SK-N-MC (cell line): ENCODE data around the gene C17orf50.

ENCODE experiments used
- DNase-seq: peaks from one replicate; pipeline ENCODE4 v3.0.0-alpha.2; 2011; ENCODE audit warnings: low read depth, low spot score
- H3K27ac ChIP-seq: fragments of 200-600 bp; sonication (generic); 2 replicates; pipeline ENCODE4 v1.5.1; 2016; ENCODE audit warnings: mixed run types
- H3K36me3 ChIP-seq: fragments of 200-600 bp; sonication (generic); 2 replicates; pipeline ENCODE4 v1.6.1; 2017; ENCODE audit warnings: antibody characterized with exemption, low read length, mixed read lengths; ENCODE audit not compliant: insufficient read depth
- H3K4me3 ChIP-seq: fragments of 200-600 bp; sonication (generic); 2 replicates; pipeline ENCODE4 v1.5.1; 2016
- H3K9ac ChIP-seq: fragments of 200-600 bp; sonication (generic); 2 replicates; pipeline ENCODE4 v1.8.0; 2017; ENCODE audit warnings: mixed run types, mixed read lengths; ENCODE audit not compliant: insufficient read length
- H3K9me3 ChIP-seq: fragments of 200-600 bp; sonication (generic); 2 replicates; pipeline ENCODE4 v1.6.1; 2017; ENCODE audit warnings: low read depth, mild to moderate bottlenecking, antibody characterized with exemption, low read length, moderate library complexity, mixed read lengths
- EZH2 ChIP-seq: fragments of 200-600 bp; sonication (generic); IDR thresholded peaks from one replicate; pipeline ENCODE4 v1.6.1; 2017; ENCODE audit warnings: antibody characterized with exemption
- FOXP2 ChIP-seq: optimal IDR thresholded peaks from 2 replicates; pipeline ENCODE3; 2011; ENCODE audit warnings: mild to moderate bottlenecking, moderate library complexity; ENCODE audit not compliant: insufficient read depth; ENCODE audit errors: extremely low read length, control extremely low read depth
- POLR2AphosphoS5 ChIP-seq: IDR thresholded peaks from 2 replicates; pipeline ENCODE4 v1.6.1; 2012; ENCODE audit warnings: mild to moderate bottlenecking, low read depth, low read length, borderline replicate concordance

Gene C17orf50

GRCh38 chr17:35761601-35762000 is 914 bp downstream of the C17orf50 start:
- Histone ChIP-seq H3K9me3 (no peaks in the 10 kb centered on the region), H3K27ac (no peak overlapping the region), H3K36me3 (no peaks in the 10 kb centered on the region), H3K4me3 (no peak overlapping the region), H3K9ac (no peak overlapping the region)
- DNase-seq: no peak
- TF ChIP-seq EZH2 (no peak), FOXP2 (no peak), POLR2AphosphoS5 (no peak)

DNA sequence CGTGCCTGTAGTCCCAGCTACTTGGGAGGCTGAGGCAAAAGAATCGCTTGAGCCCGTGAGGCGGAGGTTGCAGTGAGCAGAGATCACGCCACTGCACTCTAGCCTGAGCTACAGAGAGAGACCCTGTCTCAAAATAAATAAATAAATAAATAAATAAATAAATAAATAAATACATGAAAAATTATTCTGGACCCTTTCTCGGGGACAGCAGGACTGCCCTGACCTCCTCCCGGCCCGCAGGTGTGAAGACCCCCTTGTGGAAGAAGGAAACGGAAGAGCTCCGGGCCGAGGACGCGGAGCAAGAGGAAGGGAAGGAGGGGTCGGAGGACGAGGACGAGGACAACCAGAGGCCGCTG is 3.1 kb downstream of the C17orf50 start:
- DNase-seq: no peak
- peak overlapping the region; percentile 79 for H3K4me3 ChIP-seq
- no peak overlapping the region for H3K9ac ChIP-seq
- no peak overlapping the region for H3K27ac ChIP-seq
- no peak for TF ChIP-seq FOXP2
- TF ChIP-seq EZH2: no peak
- TF ChIP-seq POLR2AphosphoS5: no peak
- no peaks in the 10 kb centered on the region for H3K9me3 ChIP-seq
- no peaks in the 10 kb centered on the region for H3K36me3 ChIP-seq

DNA sequence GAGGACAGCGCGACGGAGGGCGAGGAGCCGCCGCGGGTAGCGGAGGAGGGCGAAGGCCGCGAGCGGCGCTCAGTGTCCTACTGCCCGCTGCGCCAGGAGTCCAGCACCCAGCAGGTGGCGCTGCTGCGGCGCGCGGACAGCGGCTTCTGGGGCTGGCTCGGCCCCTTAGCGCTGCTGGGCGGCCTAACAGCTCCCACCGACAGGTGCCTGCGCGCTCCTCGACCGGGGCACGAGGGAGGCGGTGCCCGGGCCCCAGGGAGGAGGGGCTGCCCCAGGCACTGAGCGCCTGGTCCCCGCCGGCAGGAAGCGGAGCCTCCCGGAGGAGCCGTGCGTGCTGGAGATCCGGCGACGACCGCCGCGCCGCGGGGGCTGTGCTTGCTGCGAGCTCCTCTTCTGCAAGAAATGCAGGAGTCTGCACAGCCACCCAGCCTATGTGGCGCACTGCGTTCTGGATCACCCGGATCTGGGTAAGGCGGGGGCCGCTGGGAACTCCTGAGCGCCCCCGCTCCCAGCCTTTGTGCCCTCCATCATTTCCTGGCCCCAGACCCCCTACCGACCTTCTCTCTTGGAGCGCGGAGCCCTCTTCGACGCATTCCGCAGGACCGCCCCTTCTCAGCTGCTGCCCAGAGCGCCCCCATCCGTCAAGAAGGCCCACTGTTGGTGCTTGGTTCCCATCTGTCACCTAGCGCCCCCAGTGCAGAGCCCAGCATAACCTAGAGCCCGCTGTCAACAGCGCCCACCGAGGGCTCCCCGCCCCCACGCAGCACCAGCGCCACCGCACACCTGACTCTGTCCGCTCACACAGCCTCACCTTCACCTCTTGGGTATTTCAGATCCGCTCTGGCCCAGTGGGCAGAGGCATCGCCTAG is 3.7 kb downstream of the C17orf50 start:
- H3K9me3 ChIP-seq: no peaks in the 10 kb centered on the region
- H3K9ac ChIP-seq: no peak overlapping the region
- H3K4me3 ChIP-seq: peak overlapping the region; percentile 79
- DNase-seq: no peak
- no peak overlapping the region for H3K27ac ChIP-seq
- TF ChIP-seq FOXP2 (no peak), EZH2 (no peak), POLR2AphosphoS5 (no peak)
- H3K36me3 ChIP-seq: no peaks in the 10 kb centered on the region

- Histone ChIP-seq H3K27ac (no peak overlapping the region), H3K9me3 (no peaks in the 10 kb centered on the region), H3K36me3 (no peaks in the 10 kb centered on the region), H3K4me3 (peak overlapping the region; percentile 79), H3K9ac (no peak overlapping the region)
- TF ChIP-seq POLR2AphosphoS5: no peak
- no peak for TF ChIP-seq EZH2
- TF ChIP-seq FOXP2: no peak
- no peak for DNase-seq
Observed at GRCh38 chr17:35765086-35765710, 4.5 kb downstream of the C17orf50 start.

DNA sequence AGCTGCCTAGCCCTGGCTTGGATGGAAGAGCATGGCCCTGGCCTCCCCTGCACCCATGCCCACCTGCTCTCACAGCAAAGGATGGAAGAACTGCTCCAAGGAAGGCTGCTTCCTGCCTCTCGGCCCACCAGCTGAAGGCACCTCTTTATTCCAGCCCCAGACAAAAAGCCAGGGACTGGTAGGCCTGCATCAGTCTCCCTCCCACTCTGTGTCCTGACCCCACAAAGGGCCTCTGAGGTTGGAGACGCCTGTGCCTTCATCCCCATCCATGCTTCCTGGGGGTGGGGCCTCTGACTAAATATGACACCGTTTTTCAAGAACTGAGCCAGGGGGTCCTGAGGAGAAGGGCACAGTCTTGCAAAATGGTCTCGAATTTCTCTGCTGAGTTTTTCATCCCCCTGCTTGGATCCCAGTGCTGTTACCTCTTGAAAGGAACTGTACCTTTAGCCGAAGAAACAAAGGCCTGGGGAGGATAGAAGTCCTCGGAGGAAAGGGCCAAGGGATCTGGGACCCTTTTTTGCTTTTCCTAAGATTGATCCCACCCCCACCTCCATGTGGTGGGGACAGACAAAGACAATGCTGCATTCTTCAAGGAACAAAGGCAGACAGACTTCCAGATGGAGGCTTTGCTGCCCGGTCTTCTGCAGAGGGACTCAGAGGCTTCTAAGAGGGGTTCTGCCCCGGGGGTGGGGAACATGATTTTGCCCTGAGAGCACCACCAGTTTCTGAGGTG is 5.2 kb downstream of the C17orf50 start:
- Histone ChIP-seq H3K9ac (no peak overlapping the region), H3K36me3 (no peaks in the 10 kb centered on the region), H3K4me3 (no peak overlapping the region), H3K9me3 (no peaks in the 10 kb centered on the region), H3K27ac (no peak overlapping the region)
- no peak for DNase-seq
- TF ChIP-seq EZH2: no peak

DNA sequence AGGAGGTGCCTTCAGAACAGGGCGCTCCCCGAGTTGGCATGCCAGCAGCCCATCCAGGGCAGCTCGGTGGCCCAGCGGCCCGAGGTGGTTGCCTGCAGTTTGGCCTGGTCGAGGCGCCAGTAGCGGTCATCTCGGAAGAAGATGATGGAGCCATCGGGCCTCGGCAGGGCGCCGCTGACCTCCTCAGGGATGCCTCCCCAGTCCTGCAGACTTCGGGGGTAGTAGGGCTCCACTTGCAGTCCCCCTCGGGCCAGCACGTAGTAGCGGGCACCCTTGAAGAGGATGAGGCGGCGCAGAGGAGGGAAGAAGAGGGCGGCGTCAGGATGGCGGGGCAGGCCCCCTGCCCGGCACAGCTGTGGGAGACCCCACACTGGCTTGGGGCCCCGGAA is 5.8 kb downstream of the C17orf50 start:
- no peak for TF ChIP-seq POLR2AphosphoS5
- no peak for TF ChIP-seq EZH2
- no peak for TF ChIP-seq FOXP2
- H3K9ac ChIP-seq: no peak overlapping the region
- H3K27ac ChIP-seq: no peak overlapping the region
- no peaks in the 10 kb centered on the region for H3K36me3 ChIP-seq
- DNase-seq: no peak
- H3K9me3 ChIP-seq: no peaks in the 10 kb centered on the region
- no peak overlapping the region for H3K4me3 ChIP-seq

DNA sequence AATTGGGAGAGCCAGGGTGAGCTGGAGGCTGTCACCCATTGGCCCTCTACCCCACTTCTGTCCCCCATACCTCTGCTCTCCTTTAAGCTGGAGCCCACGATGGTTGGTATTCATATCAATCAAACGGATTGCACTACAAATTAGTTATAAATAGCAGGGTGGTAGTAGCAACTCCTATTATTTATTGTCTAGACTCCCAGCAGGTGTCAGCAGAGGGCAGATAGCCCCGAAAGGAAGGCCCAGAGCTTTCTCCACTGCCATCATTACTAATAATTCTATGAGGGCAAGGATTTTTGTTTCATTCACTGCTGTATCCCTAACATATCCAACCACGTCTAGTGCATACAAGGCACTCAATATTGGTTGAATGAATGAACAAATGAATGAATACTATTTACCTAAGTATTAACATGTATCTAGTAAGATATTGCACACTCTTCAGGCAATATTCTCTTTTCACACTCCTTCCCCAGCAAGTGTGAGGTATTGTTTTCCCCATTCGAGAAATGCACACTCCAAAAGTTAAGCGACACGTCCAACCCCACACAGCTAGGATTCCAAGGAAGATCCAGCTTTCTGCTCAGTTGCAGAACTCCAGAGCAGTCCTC is 6.3 kb downstream of the C17orf50 start:
- no peaks in the 10 kb centered on the region for H3K9me3 ChIP-seq
- TF ChIP-seq POLR2AphosphoS5 (no peak), EZH2 (no peak), FOXP2 (no peak)
- no peak overlapping the region for H3K9ac ChIP-seq
- no peak overlapping the region for H3K27ac ChIP-seq
- no peaks in the 10 kb centered on the region for H3K36me3 ChIP-seq
- no peak overlapping the region for H3K4me3 ChIP-seq
- no peak for DNase-seq

- no peak overlapping the region for H3K9ac ChIP-seq
- no peaks in the 10 kb centered on the region for H3K9me3 ChIP-seq
- TF ChIP-seq POLR2AphosphoS5 (no peak), FOXP2 (no peak), EZH2 (no peak)
- no peak overlapping the region for H3K27ac ChIP-seq
- H3K4me3 ChIP-seq: no peak overlapping the region
- DNase-seq: no peak
- no peaks in the 10 kb centered on the region for H3K36me3 ChIP-seq
Observed at GRCh38 chr17:35768797-35769196, 8.1 kb downstream of the C17orf50 start.
